Esophagus squamous epithelium (tissue), 5 donors: ENCODE measurements around the gene GPR34. TPM values are rescaled to one million over a fixed set of nuclear protein-coding genes. Genes with fewer than 3 reads are reported as not detected.
"Not testable (repeated sequence)": the region's sequence is repeated elsewhere in the genome, so short reads cannot be mapped to it uniquely, and the experiment has no call there.

Experiments used
- DNase-seq: peaks from one replicate; lab custom pipeline; 2025; lab: John Stamatoyannopoulos, UW
- H3K27ac ChIP-seq, 4 donors: fragments of 200-600 bp; sonication (generic); one replicate each; pipeline ENCODE4 v1.5.1; 2016 to 2019; ENCODE audit warnings: mild to moderate bottlenecking in 1 of 4
- H3K27me3 ChIP-seq, 4 donors: fragments of 200-600 bp; sonication (generic); 1 replicate in 3 of 4; 2 replicates in 1 of 4; pipeline versions ENCODE4 v1.5.1 to v1.6.0; 2017 to 2021; ENCODE audit warnings: antibody characterized with exemption in 1 of 4
- H3K36me3 ChIP-seq, 3 donors: fragments of 200-600 bp; sonication (generic); one replicate each; pipeline ENCODE4 v1.5.1; 2016 to 2019
- H3K4me1 ChIP-seq, 3 donors: fragments of 200-600 bp; sonication (generic); one replicate each; pipeline ENCODE4 v1.5.1; 2017 to 2019
- H3K4me3 ChIP-seq, 4 donors: fragments of 200-600 bp; sonication (generic); 1 replicate in 3 of 4; 2 replicates in 1 of 4; pipeline ENCODE4 v1.5.1; 2016 to 2019; ENCODE audit warnings: mild to moderate bottlenecking in 2 of 4, moderate library complexity in 1 of 4
- H3K9me3 ChIP-seq, 3 donors: fragments of 200-600 bp; sonication (generic); one replicate each; pipeline ENCODE4 v1.5.1; 2016 to 2019
- CTCF ChIP-seq, 6 experiments: fragments of 450-650 bp in 4 of 6; fragments of 200-600 bp in 2 of 6; sonication (generic) in 2 of 6; IDR thresholded peaks; one replicate each; pipeline ENCODE4 v1.5.1; 2016 to 2019; ENCODE audit warnings: antibody characterized with exemption in 6 of 6, mild to moderate bottlenecking in 4 of 6, moderate library complexity in 4 of 6
- POLR2A ChIP-seq, 4 donors: fragments of 450-650 bp; IDR thresholded peaks; one replicate each; pipeline ENCODE4 v1.6.1; 2017; ENCODE audit warnings: antibody characterized with exemption in 4 of 4, mild to moderate bottlenecking in 4 of 4, moderate library complexity in 3 of 4
- WGBS, 2 donors: methylation state at CpG; one replicate each; pipeline ENCODE4 v1.1.5; 2018; 5-methylcytosine and 5-hydroxymethylcytosine counted together
- intact Hi-C: fragments of 100-400 bp; cut with DNase I; formaldehyde crosslinking; loops from one replicate; pipeline ENCODE4 v1.15.0; 2022
- total RNA-seq, 4 donors: library from RNA; depleted of rRNA; stranded (reverse); fragments of >200 nt; gene quantifications; one replicate each; pipeline ENCODE4 v1.1.0, GENCODE V29; 2016
- donor health status: DM: yes; HTN: yes; CAD: no.

GPR34 gene
- total RNA-seq, 4 donors from 2014 or later, result 0.48 to 17.2 (median 4.9) TPM

- Histone ChIP-seq H3K36me3 (peaks cover 0 to 10% (median 0%) of the 10 kb centered on the region in 3 donors), H3K4me1 (no peaks in the 10 kb centered on the region), H3K27me3 (no peaks in the 10 kb centered on the region), H3K9me3 (no peaks in the 10 kb centered on the region), H3K27ac (no peak overlapping the region), H3K4me3 (no peak overlapping the region)
- 76 to 97% methylated on average over 3 of the region's 3 CpGs for WGBS, 2 donors
- intact Hi-C loops, result no loop called here
- no peak for TF ChIP-seq CTCF (IDR thresholded peaks at IDR 0.05)
- TF ChIP-seq POLR2A (IDR thresholded peaks at IDR 0.05), result no peak
- no peak for DNase-seq
Observed at GRCh38 chrX:41667631-41668030, 21.1 kb upstream of the GPR34 start.

GRCh38 chrX:41670112-41670511 is 18.7 kb upstream of the GPR34 start:
- intact Hi-C loops, result no loop called here
- H3K36me3 ChIP-seq, result peaks cover 0 to 6% (median 0%) of the 10 kb centered on the region in 3 donors

GRCh38 chrX:41671082-41671481 is 17.7 kb upstream of the GPR34 start:
- H3K36me3 ChIP-seq, result peaks cover 0 to 5% (median 0%) of the 10 kb centered on the region in 3 donors
- no peak for TF ChIP-seq POLR2A (IDR thresholded peaks at IDR 0.05)
- no peak for TF ChIP-seq CTCF (IDR thresholded peaks at IDR 0.05)
- H3K9me3 ChIP-seq, result no peaks in the 10 kb centered on the region
- H3K4me1 ChIP-seq, result no peaks in the 10 kb centered on the region
- intact Hi-C loops, result no loop called here
- DNase-seq, result no peak
- 68 to 80% methylated on average over 1 of the region's 1 CpG for WGBS, 2 donors
- H3K27ac ChIP-seq, result no peak overlapping the region
- no peak overlapping the region for H3K4me3 ChIP-seq
- H3K27me3 ChIP-seq, result no peaks in the 10 kb centered on the region

More at GRCh38 chrX:41670112-41670511, 18.7 kb upstream of the GPR34 start:
- no peaks in the 10 kb centered on the region for H3K4me1 ChIP-seq
- no peak overlapping the region for H3K27ac ChIP-seq
- TF ChIP-seq CTCF (IDR thresholded peaks at IDR 0.05), result no peak
- no peaks in the 10 kb centered on the region for H3K27me3 ChIP-seq
- H3K4me3 ChIP-seq, result no peak overlapping the region
- H3K9me3 ChIP-seq, result no peaks in the 10 kb centered on the region
- DNase-seq, result no peak

GRCh38 chrX:41672643-41673042 is 16.1 kb upstream of the GPR34 start:
- peaks cover 0 to 5% (median 0%) of the 10 kb centered on the region in 3 donors for H3K36me3 ChIP-seq
- intact Hi-C loops, result no loop called here
- no peak overlapping the region for H3K27ac ChIP-seq
- WGBS, 2 donors, result 70 to 74% methylated on average over 1 of the region's 1 CpG
- H3K9me3 ChIP-seq, result no peaks in the 10 kb centered on the region
- H3K4me3 ChIP-seq, result no peak overlapping the region
- no peaks in the 10 kb centered on the region for H3K4me1 ChIP-seq
- DNase-seq, result no peak
- TF ChIP-seq CTCF (IDR thresholded peaks at IDR 0.05) (no peak), POLR2A (IDR thresholded peaks at IDR 0.05) (no peak)
- no peaks in the 10 kb centered on the region for H3K27me3 ChIP-seq

- H3K27ac ChIP-seq, DNase-seq, H3K36me3 ChIP-seq, H3K27me3 ChIP-seq, H3K4me3 ChIP-seq, intact Hi-C loops, H3K4me1 ChIP-seq, H3K9me3 ChIP-seq: not testable (repeated sequence)
- WGBS, 2 donors, result 98% methylated on average over 4 of the region's 15 CpGs; no CpG with 5 or more reads in 1 of the 2 donors
Observed at GRCh38 chrX:41676361-41676760, 12.4 kb upstream of the GPR34 start.
